CD4-positive, alpha-beta T cell (primary cell): Measurements from ENCODE around the gene MYO1B. TPM values are rescaled to one million over a fixed set of nuclear protein-coding genes. Genes with fewer than 3 reads are reported as not detected.

Experiments
- ATAC-seq: fragments of 200-7000 bp; cut with Tn5 transposase; one replicate; pipeline ENCODE4 v1.10.0; 2022; ENCODE audit warnings: mild to moderate bottlenecking; ENCODE audit not compliant: poor library complexity
- CTCF ChIA-PET: fragments of 350-600 bp; sonication (Branson Sonifier 250); formaldehyde crosslinking; loops from one replicate; lab custom pipeline; 2021; ENCODE audit warnings: antibody characterized with exemption, inconsistent platforms; lab: Charles Lee
- POLR2A ChIA-PET: fragments of 350-600 bp; sonication (Branson Sonifier 250); formaldehyde crosslinking; loops from one replicate; lab custom pipeline; 2021; ENCODE audit warnings: antibody characterized with exemption, inconsistent platforms; lab: Charles Lee
- DNase-seq, 14 experiments: peaks; one replicate each; pipeline ENCODE4 v3.0.0-alpha.2; 2013 to 2020; ENCODE audit warnings: mixed read lengths in 2 of 14
- H3K27ac ChIP-seq, 2 donors: one replicate each; pipeline versions ENCODE4 v1.5.1 to v1.7.0; 2013; ENCODE audit warnings: low read length in 2 of 2, low read depth in 1 of 2, mild to moderate bottlenecking in 1 of 2
- H3K27me3 ChIP-seq, 2 experiments: 1 replicate in 1 of 2; 2 replicates in 1 of 2; pipeline versions ENCODE4 v1.6.1 to v1.7.0; 2013; ENCODE audit warnings: low read length in 2 of 2, control low read depth in 1 of 2, mild to moderate bottlenecking in 1 of 2, moderate library complexity in 1 of 2; ENCODE audit not compliant: insufficient read depth in 2 of 2, control insufficient read depth in 1 of 2
- H3K36me3 ChIP-seq: one replicate; pipeline ENCODE4 v1.6.1; 2013; ENCODE audit warnings: low read length, control low read depth; ENCODE audit not compliant: insufficient read depth
- H3K4me1 ChIP-seq: one replicate; pipeline ENCODE4 v1.6.1; 2013; ENCODE audit warnings: low read length, control low read depth; ENCODE audit not compliant: insufficient read depth
- H3K4me3 ChIP-seq: one replicate; pipeline ENCODE4 v1.5.1; 2013; ENCODE audit warnings: mild to moderate bottlenecking, low read length, moderate library complexity
- H3K9me3 ChIP-seq, 2 experiments: 1 replicate in 1 of 2; 2 replicates in 1 of 2; pipeline versions ENCODE4 v1.6.1 to v1.7.0; 2013; ENCODE audit warnings: low read length in 2 of 2, mild to moderate bottlenecking in 2 of 2, control low read depth in 1 of 2, moderate library complexity in 1 of 2; ENCODE audit not compliant: control insufficient read depth in 1 of 2, insufficient read depth in 1 of 2
- H3K27ac Mint-ChIP-seq: one replicate; pipeline ENCODE4 v1.8.0; 2020; ENCODE audit warnings: mixed read lengths
- H3K27me3 Mint-ChIP-seq: one replicate; pipeline ENCODE4 v1.8.0; 2021; ENCODE audit warnings: mixed read lengths
- H3K36me3 Mint-ChIP-seq: one replicate; pipeline ENCODE4 v1.8.0; 2021; ENCODE audit warnings: low read depth, mixed read lengths
- H3K4me1 Mint-ChIP-seq: one replicate; pipeline ENCODE4 v1.8.0; 2021; ENCODE audit warnings: low read depth, mixed read lengths
- H3K4me3 Mint-ChIP-seq: one replicate; pipeline ENCODE4 v1.8.0; 2020; ENCODE audit warnings: mild to moderate bottlenecking, mixed read lengths
- H3K9me3 Mint-ChIP-seq: one replicate; pipeline ENCODE4 v1.8.0; 2020; ENCODE audit warnings: mixed read lengths
- intact Hi-C, 2 experiments: fragments of 100-400 bp; cut with DNase I in 1 of 2; cut with micrococcal nuclease in 1 of 2; formaldehyde crosslinking; loops; one replicate each; pipeline versions ENCODE4 v1.15.1 to v1.9.0; 2023 to 2025; cut with DNase I, micrococcal nuclease
- total RNA-seq, 174 experiments: library from RNA in 2 of 174; stranded (reverse) in 2 of 174; gene quantifications; one replicate each; pipeline ENCODE4 v1.2.3 and lab custom pipeline; 2021 to 2026
- TF ChIP-seq, protein P1 (sequence below): fragments of 200-600 bp; IDR thresholded peaks from one replicate; pipeline ENCODE4 v1.8.0; 2022; ENCODE audit warnings: antibody characterized with exemption, mild to moderate bottlenecking

Gene MYO1B
- total RNA-seq, 2 experiments from 2014 or later, result 0.98 to 1.3 TPM

- H3K27ac ChIP-seq, result no peak overlapping the region
- H3K27me3 ChIP-seq, result no peaks in the 10 kb centered on the region
- Mint-ChIP-seq H3K36me3 (no peaks in the 10 kb centered on the region), H3K27me3 (no peaks in the 10 kb centered on the region), H3K4me3 (no peak overlapping the region), H3K9me3 (no peaks in the 10 kb centered on the region), H3K4me1 (no peaks in the 10 kb centered on the region), H3K27ac (no peak overlapping the region)
- ATAC-seq (no peak), DNase-seq (no peak)
- no peak overlapping the region for H3K4me3 ChIP-seq
- no peaks in the 10 kb centered on the region for H3K9me3 ChIP-seq
- ChIA-PET POLR2A (no interaction called here), CTCF (interaction anchor here (1.0 kb wide), 1 partner anchor 28 kb away, joined by 3 read pairs; no protein-coding TSS in a partner anchor)
- TF ChIP-seq, protein P1, sequence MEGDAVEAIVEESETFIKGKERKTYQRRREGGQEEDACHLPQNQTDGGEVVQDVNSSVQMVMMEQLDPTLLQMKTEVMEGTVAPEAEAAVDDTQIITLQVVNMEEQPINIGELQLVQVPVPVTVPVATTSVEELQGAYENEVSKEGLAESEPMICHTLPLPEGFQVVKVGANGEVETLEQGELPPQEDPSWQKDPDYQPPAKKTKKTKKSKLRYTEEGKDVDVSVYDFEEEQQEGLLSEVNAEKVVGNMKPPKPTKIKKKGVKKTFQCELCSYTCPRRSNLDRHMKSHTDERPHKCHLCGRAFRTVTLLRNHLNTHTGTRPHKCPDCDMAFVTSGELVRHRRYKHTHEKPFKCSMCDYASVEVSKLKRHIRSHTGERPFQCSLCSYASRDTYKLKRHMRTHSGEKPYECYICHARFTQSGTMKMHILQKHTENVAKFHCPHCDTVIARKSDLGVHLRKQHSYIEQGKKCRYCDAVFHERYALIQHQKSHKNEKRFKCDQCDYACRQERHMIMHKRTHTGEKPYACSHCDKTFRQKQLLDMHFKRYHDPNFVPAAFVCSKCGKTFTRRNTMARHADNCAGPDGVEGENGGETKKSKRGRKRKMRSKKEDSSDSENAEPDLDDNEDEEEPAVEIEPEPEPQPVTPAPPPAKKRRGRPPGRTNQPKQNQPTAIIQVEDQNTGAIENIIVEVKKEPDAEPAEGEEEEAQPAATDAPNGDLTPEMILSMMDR, result no peak
- intact Hi-C loops, result no loop called here
- H3K4me1 ChIP-seq, result no peaks in the 10 kb centered on the region
- H3K36me3 ChIP-seq, result no peaks in the 10 kb centered on the region
Measured at GRCh38 chr2:191225690-191226089, 19.5 kb upstream of the MYO1B start.

DNA sequence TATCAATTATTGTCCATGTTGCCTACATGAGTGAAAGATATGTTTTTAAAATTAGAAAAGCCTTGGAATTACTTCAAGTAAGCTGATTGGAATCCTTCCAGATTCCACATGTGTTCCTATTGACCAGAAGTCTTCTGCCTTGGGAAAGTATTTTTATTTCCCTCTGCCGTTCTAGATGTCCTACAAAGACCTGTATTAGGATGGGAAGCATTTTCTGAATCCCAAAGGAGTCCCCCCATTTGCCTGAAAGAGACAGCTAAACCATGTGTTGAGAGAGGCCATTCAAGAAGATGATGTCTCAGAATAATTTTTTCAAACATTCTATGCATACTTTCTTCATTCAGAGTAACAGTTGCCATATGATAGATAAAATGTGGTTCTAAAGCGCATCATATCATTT lies 19.0 kb upstream of the MYO1B start:
- Mint-ChIP-seq H3K36me3 (no peaks in the 10 kb centered on the region), H3K4me1 (no peaks in the 10 kb centered on the region), H3K27me3 (no peaks in the 10 kb centered on the region), H3K27ac (no peak overlapping the region), H3K9me3 (no peaks in the 10 kb centered on the region), H3K4me3 (no peak overlapping the region)
- Histone ChIP-seq H3K36me3 (no peaks in the 10 kb centered on the region), H3K27me3 (no peaks in the 10 kb centered on the region), H3K27ac (no peak overlapping the region), H3K9me3 (no peaks in the 10 kb centered on the region), H3K4me3 (no peak overlapping the region), H3K4me1 (no peaks in the 10 kb centered on the region)
- TF ChIP-seq, protein P1, result no peak
- ChIA-PET POLR2A (no interaction called here), CTCF (interaction anchor here (1.0 kb wide), 1 partner anchor 29 kb away, joined by 3 read pairs; no protein-coding TSS in a partner anchor)
- intact Hi-C loops, result no loop called here
- no peak for DNase-seq
- ATAC-seq, result no peak

DNA sequence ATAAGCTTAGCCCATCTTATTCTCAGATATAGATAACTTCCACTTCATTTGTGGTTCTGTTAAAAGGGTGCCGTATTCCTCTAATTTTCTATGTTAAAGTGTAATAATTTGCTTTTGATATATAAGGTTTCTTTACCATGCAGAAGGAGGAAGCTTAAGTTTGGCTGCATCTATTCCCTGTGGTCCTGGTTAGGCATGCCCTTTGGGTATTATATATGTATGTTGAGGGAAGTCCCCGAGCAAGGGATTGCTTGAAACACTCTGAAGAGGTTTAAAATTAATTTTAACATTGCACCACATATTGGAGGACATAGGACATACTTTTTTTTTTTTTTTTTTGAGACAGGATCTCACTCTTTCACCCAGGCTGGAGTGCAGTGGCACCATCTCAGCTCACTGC lies 16.9 kb upstream of the MYO1B start:
- POLR2A ChIA-PET, result no interaction called here
- intact Hi-C loops, result no loop called here
- no peaks in the 10 kb centered on the region for H3K36me3 ChIP-seq
- TF ChIP-seq, protein P1, result no peak
- H3K9me3 Mint-ChIP-seq, result no peaks in the 10 kb centered on the region
- no peaks in the 10 kb centered on the region for H3K4me1 Mint-ChIP-seq
- H3K27ac ChIP-seq, result no peak overlapping the region
- no peak overlapping the region for H3K27ac Mint-ChIP-seq
- H3K27me3 ChIP-seq, result no peaks in the 10 kb centered on the region
- H3K4me1 ChIP-seq, result no peaks in the 10 kb centered on the region
- H3K27me3 Mint-ChIP-seq, result no peaks in the 10 kb centered on the region
- no peak for DNase-seq
- H3K9me3 ChIP-seq, result no peaks in the 10 kb centered on the region
- no peak overlapping the region for H3K4me3 ChIP-seq
- H3K4me3 Mint-ChIP-seq, result no peak overlapping the region
- CTCF ChIA-PET, result interaction anchor here (0.7 kb wide), 1 partner anchor 74 kb away, joined by 3 read pairs; no protein-coding TSS in a partner anchor
- no peak for ATAC-seq
- no peaks in the 10 kb centered on the region for H3K36me3 Mint-ChIP-seq
